ENCODE results near the gene NUMBL.
"Not testable (repeated sequence)": the region's sequence is repeated elsewhere in the genome, so short reads cannot be mapped to it uniquely, and the experiment has no call there.

Gene NUMBL

DNA sequence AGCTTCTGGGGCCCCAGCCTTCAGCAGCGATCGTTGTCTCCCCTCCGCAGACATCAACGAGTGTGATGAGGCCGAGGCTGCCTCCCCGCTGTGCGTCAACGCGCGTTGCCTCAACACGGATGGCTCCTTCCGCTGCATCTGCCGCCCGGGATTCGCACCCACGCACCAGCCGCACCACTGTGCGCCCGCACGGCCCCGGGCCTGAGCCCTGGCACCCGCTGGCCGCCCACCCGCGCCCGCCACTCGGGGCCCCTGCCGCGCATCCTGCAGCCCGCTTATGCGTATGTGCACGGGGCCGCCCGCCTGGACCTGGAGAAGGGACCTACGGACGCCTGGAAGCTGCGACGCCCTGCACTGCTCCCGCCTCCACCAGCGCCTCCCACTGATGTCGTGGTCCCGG lies 61.1 kb downstream of the NUMBL start:
- Histone ChIP-seq H2AFZ (ENCODE audit: low read length, unreplicated experiment) (no peak overlapping the region), H3K27me3 (ENCODE audit: insufficient read depth, low read length) (no peaks in the 10 kb centered on the region), H3K36me3 (ENCODE audit: insufficient read depth, low read length) (no peaks in the 10 kb centered on the region), H3K79me2 (ENCODE audit: control insufficient read depth, insufficient read depth, low read length, unreplicated experiment) (no peaks in the 10 kb centered on the region), H3K27ac (ENCODE audit: low read depth, low read length) (no peak overlapping the region), H3K4me1 (ENCODE audit: control insufficient read depth, insufficient read depth, low read length, unreplicated experiment) (peaks cover 7% of the 10 kb centered on the region), H3K4me3 (ENCODE audit: low read depth, low read length) (no peak overlapping the region)

DNA sequence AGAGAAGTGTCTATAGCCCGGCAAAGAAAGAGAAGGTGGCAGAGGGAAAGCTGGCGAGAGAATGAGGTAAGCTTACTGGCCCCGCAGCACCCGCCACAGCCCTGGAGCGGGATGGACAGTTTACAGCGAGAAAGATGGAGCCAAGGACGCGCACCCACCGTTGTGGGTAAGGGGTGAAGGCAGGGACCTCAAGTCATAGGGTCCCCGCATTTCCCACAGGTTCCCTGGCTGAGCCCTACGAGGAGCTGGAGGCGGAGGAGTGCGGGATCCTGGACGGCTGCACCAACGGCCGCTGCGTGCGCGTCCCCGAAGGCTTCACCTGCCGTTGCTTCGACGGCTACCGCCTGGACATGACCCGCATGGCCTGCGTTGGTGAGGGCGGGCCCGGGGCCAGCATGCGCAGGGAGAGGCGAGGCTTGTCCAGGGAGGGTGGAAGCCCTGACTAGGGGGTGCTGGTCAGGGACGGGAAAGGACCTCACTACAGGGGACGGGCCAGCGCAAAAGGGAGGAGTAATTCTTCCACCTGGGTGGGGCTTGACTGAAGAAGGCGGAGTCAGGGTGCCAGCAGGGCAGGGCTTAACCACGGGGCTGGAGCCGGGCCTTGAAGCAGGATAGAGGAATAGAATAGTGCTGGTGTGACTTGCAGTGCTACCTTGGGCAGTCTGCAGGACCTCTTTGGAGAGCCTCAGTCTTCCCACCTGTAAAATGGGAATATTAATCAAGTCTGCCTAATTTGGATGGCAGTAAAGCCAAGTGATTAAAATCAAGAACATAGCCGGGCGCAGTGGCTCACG lies 62.8 kb downstream of the NUMBL start:
- no peak overlapping the region for H3K4me3 ChIP-seq (ENCODE audit: low read depth, low read length)
- no peaks in the 10 kb centered on the region for H3K27me3 ChIP-seq (ENCODE audit: insufficient read depth, low read length)
- H2AFZ ChIP-seq (ENCODE audit: low read length, unreplicated experiment) = no peak overlapping the region
- no peak overlapping the region for H3K27ac ChIP-seq (ENCODE audit: low read depth, low read length)
- H3K36me3 ChIP-seq (ENCODE audit: insufficient read depth, low read length) = no peaks in the 10 kb centered on the region
- no peaks in the 10 kb centered on the region for H3K79me2 ChIP-seq (ENCODE audit: control insufficient read depth, insufficient read depth, low read length, unreplicated experiment)
- no peaks in the 10 kb centered on the region for H3K4me1 ChIP-seq (ENCODE audit: control insufficient read depth, insufficient read depth, low read length, unreplicated experiment)

DNA sequence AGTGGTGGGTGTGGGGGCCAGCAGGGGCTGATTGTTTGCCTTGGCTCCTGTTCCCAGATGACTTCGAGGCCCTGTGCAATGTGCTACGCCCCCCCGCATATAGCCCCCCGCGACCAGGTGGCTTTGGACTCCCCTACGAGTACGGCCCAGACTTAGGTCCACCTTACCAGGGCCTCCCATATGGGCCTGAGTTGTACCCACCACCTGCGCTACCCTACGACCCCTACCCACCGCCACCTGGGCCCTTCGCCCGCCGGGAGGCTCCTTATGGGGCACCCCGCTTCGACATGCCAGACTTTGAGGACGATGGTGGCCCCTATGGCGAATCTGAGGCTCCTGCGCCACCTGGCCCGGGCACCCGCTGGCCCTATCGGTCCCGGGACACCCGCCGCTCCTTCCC lies 63.5 kb downstream of the NUMBL start:
- no peaks in the 10 kb centered on the region for H3K4me1 ChIP-seq (ENCODE audit: control insufficient read depth, insufficient read depth, low read length, unreplicated experiment)
- no peak overlapping the region for H2AFZ ChIP-seq (ENCODE audit: low read length, unreplicated experiment)
- no peaks in the 10 kb centered on the region for H3K27me3 ChIP-seq (ENCODE audit: insufficient read depth, low read length)
- no peaks in the 10 kb centered on the region for H3K79me2 ChIP-seq (ENCODE audit: control insufficient read depth, insufficient read depth, low read length, unreplicated experiment)
- H3K36me3 ChIP-seq (ENCODE audit: insufficient read depth, low read length) = no peaks in the 10 kb centered on the region
- H3K4me3 ChIP-seq (ENCODE audit: low read depth, low read length) = no peak overlapping the region
- no peak overlapping the region for H3K27ac ChIP-seq (ENCODE audit: low read depth, low read length)

DNA sequence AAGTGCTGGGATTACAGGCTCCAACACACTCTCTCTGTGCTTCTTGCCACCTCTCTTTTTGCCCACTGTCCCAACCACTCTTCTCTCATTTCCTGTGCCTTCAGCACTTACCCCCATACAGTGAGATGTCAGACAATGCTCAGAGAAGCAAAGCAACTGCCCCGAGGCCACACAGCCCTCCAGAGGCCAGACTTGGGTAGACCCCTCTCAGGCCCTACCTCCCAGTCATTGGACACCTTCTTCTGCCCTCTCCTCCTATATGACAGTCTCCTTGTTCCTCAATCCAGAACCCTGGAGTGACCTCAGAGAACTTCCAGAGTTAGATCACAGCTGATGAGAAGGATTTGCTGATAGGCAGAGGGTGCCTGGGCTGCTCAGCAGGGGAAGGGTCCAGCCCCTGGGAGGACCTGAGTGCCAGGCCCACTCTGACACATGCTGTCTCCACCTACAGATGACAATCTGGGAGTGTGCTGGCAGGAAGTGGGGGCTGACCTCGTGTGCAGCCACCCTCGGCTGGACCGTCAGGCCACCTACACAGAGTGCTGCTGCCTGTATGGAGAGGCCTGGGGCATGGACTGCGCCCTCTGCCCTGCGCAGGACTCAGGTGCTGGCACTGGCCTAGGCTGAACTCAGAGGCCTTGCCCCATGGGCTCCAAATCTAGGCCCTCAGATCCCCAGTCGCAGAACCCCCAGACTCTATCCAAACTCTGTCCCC lies 64.9 kb downstream of the NUMBL start:
- H3K4me1 ChIP-seq (ENCODE audit: control insufficient read depth, insufficient read depth, low read length, unreplicated experiment) = no peaks in the 10 kb centered on the region
- H3K4me3 ChIP-seq (ENCODE audit: low read depth, low read length) = no peak overlapping the region
- H3K79me2 ChIP-seq (ENCODE audit: control insufficient read depth, insufficient read depth, low read length, unreplicated experiment) = no peaks in the 10 kb centered on the region
- H2AFZ ChIP-seq (ENCODE audit: low read length, unreplicated experiment) = no peak overlapping the region
- H3K27ac ChIP-seq (ENCODE audit: low read depth, low read length) = no peak overlapping the region
- H3K36me3 ChIP-seq (ENCODE audit: insufficient read depth, low read length) = no peaks in the 10 kb centered on the region
- H3K27me3 ChIP-seq (ENCODE audit: insufficient read depth, low read length) = no peaks in the 10 kb centered on the region

DNA sequence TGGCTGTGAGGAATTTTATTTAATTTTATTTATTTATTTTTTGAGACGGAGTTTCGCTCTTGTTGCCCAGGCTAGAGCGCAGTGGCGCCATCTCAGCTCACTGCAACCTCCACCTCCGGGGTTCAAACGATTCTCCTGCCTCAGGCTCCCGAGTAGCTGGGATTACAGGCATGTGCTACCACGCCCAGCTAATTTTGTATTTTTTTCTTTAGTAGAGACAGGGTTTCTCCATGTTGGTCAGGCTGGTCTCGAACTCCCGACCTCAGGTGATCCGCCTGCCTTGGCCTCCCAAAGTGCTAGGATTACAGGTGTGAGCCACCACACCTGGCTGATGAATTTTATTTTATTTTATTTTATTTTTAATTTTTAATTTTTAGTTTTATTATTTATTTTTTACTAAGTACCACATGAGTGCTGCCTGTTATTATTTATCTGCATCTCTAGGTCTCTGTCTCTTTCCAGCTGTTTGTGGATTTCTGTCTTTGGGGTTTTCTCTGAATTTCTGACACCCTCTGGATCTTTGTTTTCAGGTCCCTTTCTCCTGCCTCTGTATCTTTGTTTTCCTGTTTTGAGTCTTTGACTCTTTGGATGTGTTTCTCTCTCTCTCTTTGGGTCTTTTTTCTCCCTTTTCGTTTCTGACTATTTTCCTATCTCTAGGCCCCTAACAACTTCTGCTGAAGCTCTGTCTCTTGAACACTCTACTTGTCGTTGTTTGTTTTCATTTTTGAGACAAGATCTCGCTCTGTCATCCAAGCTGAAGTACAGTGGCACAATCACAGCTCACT lies 65.9 kb downstream of the NUMBL start:
- H3K36me3 ChIP-seq (ENCODE audit: insufficient read depth, low read length); H2AFZ ChIP-seq (ENCODE audit: low read length, unreplicated experiment); H3K27me3 ChIP-seq (ENCODE audit: insufficient read depth, low read length); H3K27ac ChIP-seq (ENCODE audit: low read depth, low read length); H3K79me2 ChIP-seq (ENCODE audit: control insufficient read depth, insufficient read depth, low read length, unreplicated experiment); H3K4me1 ChIP-seq (ENCODE audit: control insufficient read depth, insufficient read depth, low read length, unreplicated experiment); H3K4me3 ChIP-seq (ENCODE audit: low read depth, low read length): not testable (repeated sequence)

DNA sequence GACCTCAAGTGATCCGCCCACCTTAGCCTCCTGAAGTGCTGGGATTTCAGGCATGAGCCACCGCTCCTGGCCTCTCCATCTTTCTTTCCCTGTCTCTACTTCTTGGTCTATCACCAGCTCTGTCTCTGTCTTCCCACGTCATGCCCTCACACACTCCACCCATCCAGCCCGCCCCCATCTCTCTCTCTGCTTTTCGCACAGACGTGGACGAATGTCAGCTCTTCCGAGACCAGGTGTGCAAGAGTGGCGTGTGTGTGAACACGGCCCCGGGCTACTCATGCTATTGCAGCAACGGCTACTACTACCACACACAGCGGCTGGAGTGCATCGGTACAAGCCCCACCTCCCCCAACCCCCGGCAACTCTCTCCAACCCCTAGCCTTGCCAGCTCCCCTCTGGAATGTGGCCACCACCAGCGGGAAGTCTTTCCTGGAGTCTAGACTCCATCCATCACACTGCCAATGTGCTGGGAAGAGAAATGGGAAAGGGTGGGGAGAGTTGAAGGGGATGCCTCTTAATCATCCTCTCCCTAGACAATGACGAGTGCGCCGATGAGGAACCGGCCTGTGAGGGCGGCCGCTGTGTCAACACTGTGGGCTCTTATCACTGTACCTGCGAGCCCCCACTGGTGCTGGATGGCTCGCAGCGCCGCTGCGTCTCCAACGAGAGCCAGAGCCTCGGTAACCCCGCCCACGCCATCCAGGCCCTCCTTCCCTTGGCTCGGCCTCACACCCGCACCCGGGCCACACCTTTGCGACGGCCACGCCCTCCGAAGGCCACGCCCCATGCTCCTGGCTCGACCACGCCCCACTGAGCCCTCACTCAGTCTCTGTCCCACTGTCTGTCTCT lies 66.8 kb downstream of the NUMBL start:
- no peaks in the 10 kb centered on the region for H3K27me3 ChIP-seq (ENCODE audit: insufficient read depth, low read length)
- H3K4me3 ChIP-seq (ENCODE audit: low read depth, low read length) = no peak overlapping the region
- no peak overlapping the region for H3K27ac ChIP-seq (ENCODE audit: low read depth, low read length)
- no peak overlapping the region for H2AFZ ChIP-seq (ENCODE audit: low read length, unreplicated experiment)
- H3K4me1 ChIP-seq (ENCODE audit: control insufficient read depth, insufficient read depth, low read length, unreplicated experiment) = no peaks in the 10 kb centered on the region
- no peaks in the 10 kb centered on the region for H3K36me3 ChIP-seq (ENCODE audit: insufficient read depth, low read length)
- no peaks in the 10 kb centered on the region for H3K79me2 ChIP-seq (ENCODE audit: control insufficient read depth, insufficient read depth, low read length, unreplicated experiment)

DNA sequence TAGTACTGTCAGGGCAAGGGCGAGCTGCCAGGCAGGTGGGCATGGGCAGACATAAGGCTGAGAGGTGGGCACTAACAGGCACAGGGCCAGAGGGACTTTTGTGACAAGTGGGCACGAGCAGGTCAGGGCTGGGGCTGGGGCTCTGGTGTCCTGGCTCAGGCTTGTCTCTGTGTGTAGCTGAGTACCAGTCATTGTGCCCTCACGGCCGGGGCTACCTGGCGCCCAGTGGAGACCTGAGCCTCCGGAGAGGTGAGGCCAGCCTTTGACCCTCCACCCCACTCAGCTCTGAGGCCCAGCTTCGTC lies 67.7 kb downstream of the NUMBL start:
- H3K27me3 ChIP-seq (ENCODE audit: insufficient read depth, low read length) = no peaks in the 10 kb centered on the region
- no peaks in the 10 kb centered on the region for H3K79me2 ChIP-seq (ENCODE audit: control insufficient read depth, insufficient read depth, low read length, unreplicated experiment)
- no peak overlapping the region for H2AFZ ChIP-seq (ENCODE audit: low read length, unreplicated experiment)
- no peak overlapping the region for H3K4me3 ChIP-seq (ENCODE audit: low read depth, low read length)
- H3K27ac ChIP-seq (ENCODE audit: low read depth, low read length) = no peak overlapping the region
- no peaks in the 10 kb centered on the region for H3K36me3 ChIP-seq (ENCODE audit: insufficient read depth, low read length)
- H3K4me1 ChIP-seq (ENCODE audit: control insufficient read depth, insufficient read depth, low read length, unreplicated experiment) = no peaks in the 10 kb centered on the region

DNA sequence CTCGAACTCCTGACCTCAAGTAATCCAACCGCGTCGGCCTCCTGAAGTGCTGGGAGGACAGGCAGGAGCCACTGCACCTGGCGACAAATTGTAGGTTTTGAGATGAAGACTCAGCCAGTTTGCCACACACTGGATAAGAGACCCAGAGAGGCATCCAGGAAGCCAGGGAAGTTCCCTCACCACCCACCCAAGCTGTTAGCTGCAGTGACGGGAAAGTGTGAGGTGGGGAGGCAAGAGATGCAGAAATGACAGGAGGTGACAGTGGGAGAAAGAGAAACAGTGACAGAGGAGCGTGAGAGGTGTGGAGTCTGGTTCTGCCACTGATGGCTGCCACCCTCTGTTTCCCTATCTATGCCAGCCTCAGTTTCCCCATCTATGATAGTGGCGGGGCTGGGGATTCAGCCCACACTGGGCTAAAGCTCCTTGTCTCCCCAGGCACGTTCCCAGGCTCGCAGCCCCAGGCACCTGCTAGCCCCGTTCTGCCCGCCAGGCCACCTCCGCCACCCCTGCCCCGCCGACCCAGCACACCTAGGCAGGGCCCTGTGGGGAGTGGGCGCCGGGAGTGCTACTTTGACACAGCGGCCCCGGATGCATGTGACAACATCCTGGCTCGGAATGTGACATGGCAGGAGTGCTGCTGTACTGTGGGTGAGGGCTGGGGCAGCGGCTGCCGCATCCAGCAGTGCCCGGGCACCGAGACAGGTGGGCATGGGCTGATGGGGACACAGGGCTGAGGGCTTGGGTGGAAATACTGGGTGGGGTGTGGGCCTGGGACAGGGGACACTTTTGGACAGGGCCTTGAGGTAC lies 68.3 kb downstream of the NUMBL start:
- H3K79me2 ChIP-seq (ENCODE audit: control insufficient read depth, insufficient read depth, low read length, unreplicated experiment) = no peaks in the 10 kb centered on the region
- no peaks in the 10 kb centered on the region for H3K36me3 ChIP-seq (ENCODE audit: insufficient read depth, low read length)
- H3K27ac ChIP-seq (ENCODE audit: low read depth, low read length) = no peak overlapping the region
- no peaks in the 10 kb centered on the region for H3K4me1 ChIP-seq (ENCODE audit: control insufficient read depth, insufficient read depth, low read length, unreplicated experiment)
- H2AFZ ChIP-seq (ENCODE audit: low read length, unreplicated experiment) = no peak overlapping the region
- no peaks in the 10 kb centered on the region for H3K27me3 ChIP-seq (ENCODE audit: insufficient read depth, low read length)
- no peak overlapping the region for H3K4me3 ChIP-seq (ENCODE audit: low read depth, low read length)

DNA sequence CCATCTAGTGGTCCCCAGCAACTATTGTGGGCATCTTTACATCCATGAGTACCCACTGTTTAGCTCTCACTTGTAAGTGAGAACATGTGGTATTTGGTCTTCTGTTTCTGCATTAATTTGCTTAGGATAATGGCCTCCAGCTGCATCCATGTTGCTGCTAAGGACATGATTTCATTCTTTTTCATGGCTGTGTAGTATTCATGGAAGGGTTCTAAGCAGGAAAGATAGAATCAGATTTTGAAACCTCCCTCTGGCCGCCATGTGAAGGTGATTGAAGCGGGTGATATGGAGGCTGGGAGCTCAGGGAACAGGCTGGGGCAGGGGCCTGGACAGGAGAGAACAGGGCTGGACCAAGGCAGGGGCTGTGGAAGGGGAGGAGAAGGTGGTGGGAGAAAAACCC lies 69.2 kb downstream of the NUMBL start:
- Histone ChIP-seq H3K27ac (ENCODE audit: low read depth, low read length) (no peak overlapping the region), H3K36me3 (ENCODE audit: insufficient read depth, low read length) (no peaks in the 10 kb centered on the region), H3K27me3 (ENCODE audit: insufficient read depth, low read length) (no peaks in the 10 kb centered on the region), H2AFZ (ENCODE audit: low read length, unreplicated experiment) (no peak overlapping the region), H3K4me3 (ENCODE audit: low read depth, low read length) (no peak overlapping the region), H3K79me2 (ENCODE audit: control insufficient read depth, insufficient read depth, low read length, unreplicated experiment) (no peaks in the 10 kb centered on the region), H3K4me1 (ENCODE audit: control insufficient read depth, insufficient read depth, low read length, unreplicated experiment) (no peaks in the 10 kb centered on the region)

DNA sequence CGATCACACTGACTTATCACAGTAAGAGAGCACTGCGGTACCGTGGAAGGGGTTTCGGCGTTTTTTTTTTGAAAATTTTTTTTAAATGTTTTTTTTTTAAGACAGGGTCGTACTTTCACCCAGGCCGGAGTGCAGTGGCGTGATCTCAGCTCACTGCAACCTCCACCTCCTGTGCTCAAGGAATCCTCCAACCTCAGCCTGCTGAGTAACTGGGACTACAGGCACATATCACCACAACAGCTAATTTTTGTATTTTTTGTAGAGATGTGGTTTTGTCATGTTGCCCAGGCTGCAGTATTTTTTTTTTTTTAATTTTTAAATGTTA lies 70.3 kb downstream of the NUMBL start:
- H3K27ac ChIP-seq (ENCODE audit: low read depth, low read length) = no peak overlapping the region
- H2AFZ ChIP-seq (ENCODE audit: low read length, unreplicated experiment) = no peak overlapping the region
- no peak overlapping the region for H3K4me3 ChIP-seq (ENCODE audit: low read depth, low read length)
- H3K79me2 ChIP-seq (ENCODE audit: control insufficient read depth, insufficient read depth, low read length, unreplicated experiment) = no peaks in the 10 kb centered on the region
- no peaks in the 10 kb centered on the region for H3K36me3 ChIP-seq (ENCODE audit: insufficient read depth, low read length)
- H3K4me1 ChIP-seq (ENCODE audit: control insufficient read depth, insufficient read depth, low read length, unreplicated experiment) = no peaks in the 10 kb centered on the region
- no peaks in the 10 kb centered on the region for H3K27me3 ChIP-seq (ENCODE audit: insufficient read depth, low read length)
